GM23338 (cell line): ENCODE results near the gene PXYLP1. TPM values are rescaled to one million over a fixed set of nuclear protein-coding genes. Genes with fewer than 3 reads are reported as not detected.

Experiments
- ATAC-seq: fragments of 200-7000 bp; cut with Tn5 transposase; 3 replicates; pipeline ENCODE4 v1.9.1; 2020
- DNase-seq: peaks from one replicate; pipeline ENCODE4 v3.0.0-alpha.2; 2015; ENCODE audit warnings: low spot score
- H2AFZ ChIP-seq: fragments of 200-600 bp; sonication (generic); 2 replicates; pipeline ENCODE4 v1.8.0; 2016; ENCODE audit warnings: antibody characterized with exemption, mild to moderate bottlenecking, moderate library complexity
- H3F3A ChIP-seq: fragments of 200-600 bp; sonication (generic); replicated peaks from 2 replicates; pipeline ENCODE4 v1.8.0; 2017; ENCODE audit warnings: antibody characterized with exemption, mixed run types, low read depth
- H3K27ac ChIP-seq: fragments of 200-600 bp; sonication (generic); 2 replicates; pipeline ENCODE4 v1.6.1; 2016; ENCODE audit warnings: low read depth
- H3K27me3 ChIP-seq: fragments of 200-600 bp; sonication (generic); 2 replicates; pipeline ENCODE4 v1.8.0; 2016; ENCODE audit warnings: mild to moderate bottlenecking, mixed run types, moderate library complexity; ENCODE audit not compliant: insufficient read depth
- H3K36me3 ChIP-seq: fragments of 200-600 bp; sonication (generic); 2 replicates; pipeline ENCODE4 v1.8.0; 2016; ENCODE audit warnings: mild to moderate bottlenecking; ENCODE audit not compliant: insufficient read depth
- H3K4me1 ChIP-seq: fragments of 200-600 bp; sonication (generic); 2 replicates; pipeline ENCODE4 v1.8.0; 2016; ENCODE audit warnings: mild to moderate bottlenecking, moderate library complexity; ENCODE audit not compliant: insufficient read depth
- H3K4me2 ChIP-seq: fragments of 200-600 bp; sonication (generic); 2 replicates; pipeline ENCODE4 v1.7.1; 2017; ENCODE audit warnings: mixed run types
- H3K4me3 ChIP-seq: fragments of 200-600 bp; sonication (generic); 2 replicates; pipeline ENCODE4 v1.6.1; 2016; ENCODE audit warnings: mixed run types
- H3K79me2 ChIP-seq: fragments of 200-600 bp; sonication (generic); replicated peaks from 2 replicates; pipeline ENCODE4 v1.8.0; 2017; ENCODE audit warnings: mild to moderate bottlenecking; ENCODE audit not compliant: insufficient read depth
- H3K9me2 ChIP-seq: fragments of 200-600 bp; sonication (generic); 2 replicates; pipeline ENCODE4 v1.8.0; 2017; ENCODE audit not compliant: insufficient read depth
- H4K20me1 ChIP-seq: fragments of 200-600 bp; sonication (generic); replicated peaks from 2 replicates; pipeline ENCODE4 v1.8.0; 2017; ENCODE audit warnings: mild to moderate bottlenecking; ENCODE audit not compliant: insufficient read depth
- H3K27ac Mint-ChIP-seq: 2 replicates; pipeline ENCODE4 v1.8.0; 2020; ENCODE audit warnings: inconsistent platforms, mild to moderate bottlenecking, moderate library complexity, mixed read lengths
- H3K27me3 Mint-ChIP-seq: 3 replicates; pipeline ENCODE4 v1.8.0; 2022; ENCODE audit warnings: low read depth, mild to moderate bottlenecking, moderate library complexity, mixed read lengths, inconsistent platforms; ENCODE audit not compliant: insufficient read depth, poor library complexity
- H3K36me3 Mint-ChIP-seq: 3 replicates; pipeline ENCODE4 v1.8.0; 2021; ENCODE audit warnings: low read depth, mild to moderate bottlenecking, inconsistent platforms, moderate library complexity, mixed read lengths
- H3K4me1 Mint-ChIP-seq: 3 replicates; pipeline ENCODE4 v1.8.0; 2020; ENCODE audit warnings: mild to moderate bottlenecking, inconsistent platforms, mixed read lengths
- H3K4me3 Mint-ChIP-seq: 3 replicates; pipeline ENCODE4 v1.8.0; 2021; ENCODE audit warnings: moderate library complexity, mild to moderate bottlenecking, inconsistent platforms, mixed read lengths
- H3K9me3 Mint-ChIP-seq: 3 replicates; pipeline ENCODE4 v1.8.0; 2020; ENCODE audit warnings: moderate library complexity, mild to moderate bottlenecking, inconsistent platforms, mixed read lengths
- CREB1 ChIP-seq: fragments of 250-450 bp; sonication (Bioruptor Pico); IDR thresholded peaks from 2 replicates; pipeline ENCODE4 v1.5.0; 2020; ENCODE audit warnings: low read depth, mild to moderate bottlenecking, moderate library complexity
- CTCF ChIP-seq, 2 experiments: fragments of 200-600 bp in 1 of 2; sonication (generic) in 1 of 2; conservative IDR thresholded peaks; 2 replicates each; pipeline versions ENCODE4 v1.5.1 to v1.6.1; 2016 to 2017; ENCODE audit warnings: antibody characterized with exemption in 2 of 2, low read depth in 2 of 2, mild to moderate bottlenecking in 2 of 2, moderate library complexity in 1 of 2
- ETS1 ChIP-seq: IDR thresholded peaks from 2 replicates; pipeline ENCODE4 v1.6.1; 2016; ENCODE audit warnings: antibody characterized with exemption
- EZH2phosphoT487 ChIP-seq: fragments of 200-600 bp; sonication (generic); IDR thresholded peaks from one replicate; pipeline ENCODE4 v1.8.1; 2018; ENCODE audit warnings: antibody characterized with exemption; ENCODE audit not compliant: unreplicated experiment
- JUNB ChIP-seq: IDR thresholded peaks from one replicate; pipeline ENCODE4 v1.6.1; 2016; ENCODE audit warnings: antibody characterized with exemption; ENCODE audit not compliant: unreplicated experiment
- NANOG ChIP-seq: IDR thresholded peaks from 2 replicates; pipeline ENCODE4 v1.6.1; 2016; ENCODE audit warnings: antibody characterized with exemption, borderline replicate concordance
- POLR2AphosphoS5 ChIP-seq: IDR thresholded peaks from 2 replicates; pipeline ENCODE4 v1.6.1; 2016; ENCODE audit warnings: antibody characterized with exemption, low read depth
- ZNF114 ChIP-seq: fragments of 250-450 bp; sonication (Bioruptor Pico); IDR thresholded peaks from 2 replicates; pipeline ENCODE4 v1.5.0; 2020; ENCODE audit warnings: mild to moderate bottlenecking, moderate library complexity
- ZNF331 ChIP-seq: fragments of 250-450 bp; sonication (Bioruptor Pico); IDR thresholded peaks from 2 replicates; pipeline ENCODE4 v1.5.0; 2020; ENCODE audit warnings: low read depth, mild to moderate bottlenecking, moderate library complexity
- ZNF462 ChIP-seq: fragments of 250-450 bp; sonication (Bioruptor Pico); IDR thresholded peaks from 2 replicates; pipeline ENCODE4 v1.5.0; 2020; ENCODE audit warnings: mild to moderate bottlenecking, moderate library complexity
- polyA plus RNA-seq: library from polyadenylated mRNA; unstranded; fragments of >200 nt; fragmentation: Nextera tagmentation; extraction: Ambion mirVana; gene quantifications from 2 replicates; pipeline ENCODE4 v1.2.1, GENCODE V29; 2016
- total RNA-seq: library from RNA; depleted of rRNA; stranded (reverse); fragments of >200 nt; shearing (Covaris generic); gene quantifications from 2 replicates; pipeline ENCODE4 v1.2.3, GENCODE V29; 2014

Gene PXYLP1
- total and polyA plus RNA-seq, 2 experiments from 2014 or later: 8.9 to 20.1 TPM

- TF ChIP-seq ETS1 (no peak), JUNB (no peak)
Observed at GRCh38 chr3:141286856-141287255, 55.2 kb downstream of the PXYLP1 start (continued).

- Histone ChIP-seq H3K4me1 (no peaks in the 10 kb centered on the region), H3K27ac (no peak overlapping the region), H3K4me3 (no peak overlapping the region), H3K27me3 (no peaks in the 10 kb centered on the region), H4K20me1 (0 out of 2 replicates have a peak, but pooled peaks cover 3% of the 10 kb centered on the region), H3K4me2 (no peak overlapping the region), H3F3A (no peaks in the 10 kb centered on the region), H3K9me2 (no peaks in the 10 kb centered on the region), H3K36me3 (no peaks in the 10 kb centered on the region; the same call in 1 of the 2 replicates), H2AFZ (no peak overlapping the region), H3K79me2 (no peaks in the 10 kb centered on the region)
- no peak for DNase-seq
- Mint-ChIP-seq H3K4me3 (no peak overlapping the region), H3K36me3 (peaks cover 11% of the 10 kb centered on the region), H3K27ac (no peak overlapping the region), H3K9me3 (no peaks in the 10 kb centered on the region; the same call in 2 of the 3 replicates), H3K4me1 (no peaks in the 10 kb centered on the region), H3K27me3 (no peaks in the 10 kb centered on the region)
- TF ChIP-seq JUNB: no peak
- ATAC-seq: no peak
Observed at GRCh38 chr3:141287326-141287725, 55.7 kb downstream of the PXYLP1 start.

GRCh38 chr3:141288336-141288990 is 56.8 kb downstream of the PXYLP1 start:
- Histone ChIP-seq H3K4me2 (no peak overlapping the region), H3K27ac (no peak overlapping the region), H3K9me2 (no peaks in the 10 kb centered on the region), H3K4me3 (no peak overlapping the region), H4K20me1 (0 out of 2 replicates have a peak, but pooled peaks cover 3% of the 10 kb centered on the region), H3K27me3 (no peaks in the 10 kb centered on the region), H3K36me3 (no peaks in the 10 kb centered on the region; the same call in 1 of the 2 replicates), H2AFZ (no peak overlapping the region), H3F3A (no peaks in the 10 kb centered on the region), H3K4me1 (no peaks in the 10 kb centered on the region), H3K79me2 (no peaks in the 10 kb centered on the region)
- H3K27me3 Mint-ChIP-seq: no peaks in the 10 kb centered on the region
- no peaks in the 10 kb centered on the region; the same call in 2 of the 3 replicates for H3K9me3 Mint-ChIP-seq
- H3K27ac Mint-ChIP-seq: no peak overlapping the region
- peaks cover 10% of the 10 kb centered on the region for H3K36me3 Mint-ChIP-seq
- H3K4me3 Mint-ChIP-seq: no peak overlapping the region
- ATAC-seq (no peak), DNase-seq (no peak)
- H3K4me1 Mint-ChIP-seq: no peaks in the 10 kb centered on the region
- TF ChIP-seq ZNF331 (CRISPR knock-in tag): no peak
- TF ChIP-seq NANOG: no peak
- TF ChIP-seq ZNF114 (CRISPR knock-in tag): no peak
- TF ChIP-seq CREB1 (CRISPR knock-in tag): no peak
- TF ChIP-seq ZNF462 (CRISPR knock-in tag): no peak
- no peak for TF ChIP-seq POLR2AphosphoS5
- no peak for TF ChIP-seq EZH2phosphoT487
- TF ChIP-seq CTCF (conservative IDR thresholded peaks at IDR 0.05; ENCODE audit: low read depth in 2 of 2): no peak
